Stimulated activated CD8-positive, alpha-beta memory T cell treated with anti-CD3 and anti-CD28 coated beads, Interleukin-15, amount 100 ng/mL, for 1 hour (primary cell): Measurements from ENCODE around the gene UPP2.

Experiments used
- DNase-seq: peaks from one replicate; pipeline ENCODE4 v3.0.0-alpha.2; 2020; ENCODE audit warnings: low read depth

UPP2 gene

GRCh38 chr2:158101384-158101926 is at the start of gene UPP2:
TSS of gene UPP2 (plus strand) at chr2:158101876. CDS start at chr2:158102064, 188 bp downstream.
- DNase-seq, result no peak

DNA sequence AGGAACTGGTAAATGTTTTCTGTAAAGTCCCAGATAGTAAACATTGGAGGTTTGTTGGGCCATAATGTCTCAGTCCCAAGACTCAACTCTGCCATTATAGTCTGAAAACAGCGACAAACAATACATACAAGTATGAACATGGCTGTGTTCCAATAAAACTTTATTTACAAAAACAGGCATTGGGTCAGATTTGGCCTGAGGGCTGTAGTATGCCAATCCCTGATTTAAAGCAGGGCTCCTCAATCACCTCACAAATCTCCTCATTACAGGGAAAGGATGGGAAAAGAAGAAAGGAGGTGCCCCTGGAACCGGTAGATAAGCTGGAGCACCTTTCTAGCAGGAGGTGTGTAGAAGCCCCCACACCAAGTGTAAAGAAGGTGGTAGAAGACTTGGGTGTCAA is 48.9 kb upstream of the UPP2 start:
- DNase-seq, result no peak

DNA sequence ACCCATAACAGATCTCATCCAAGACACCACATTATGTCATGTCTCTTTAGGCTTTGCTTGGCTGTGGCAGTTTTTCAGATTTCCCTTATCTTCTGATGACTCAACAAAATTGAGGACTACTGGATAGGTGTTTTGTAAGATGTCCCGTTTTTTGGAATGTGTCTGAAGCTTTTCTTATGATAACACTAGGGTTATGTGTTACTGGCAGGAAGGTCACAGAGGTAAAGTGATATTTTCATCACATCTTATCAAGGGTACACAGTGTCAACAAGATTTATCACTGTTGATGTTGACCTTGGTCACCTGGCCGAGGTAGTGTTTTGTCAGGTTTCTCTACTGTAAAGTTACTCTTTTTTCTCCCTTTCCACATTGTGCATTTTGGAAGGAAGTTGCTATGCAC is 44.8 kb upstream of the UPP2 start:
- DNase-seq, result no peak

DNA sequence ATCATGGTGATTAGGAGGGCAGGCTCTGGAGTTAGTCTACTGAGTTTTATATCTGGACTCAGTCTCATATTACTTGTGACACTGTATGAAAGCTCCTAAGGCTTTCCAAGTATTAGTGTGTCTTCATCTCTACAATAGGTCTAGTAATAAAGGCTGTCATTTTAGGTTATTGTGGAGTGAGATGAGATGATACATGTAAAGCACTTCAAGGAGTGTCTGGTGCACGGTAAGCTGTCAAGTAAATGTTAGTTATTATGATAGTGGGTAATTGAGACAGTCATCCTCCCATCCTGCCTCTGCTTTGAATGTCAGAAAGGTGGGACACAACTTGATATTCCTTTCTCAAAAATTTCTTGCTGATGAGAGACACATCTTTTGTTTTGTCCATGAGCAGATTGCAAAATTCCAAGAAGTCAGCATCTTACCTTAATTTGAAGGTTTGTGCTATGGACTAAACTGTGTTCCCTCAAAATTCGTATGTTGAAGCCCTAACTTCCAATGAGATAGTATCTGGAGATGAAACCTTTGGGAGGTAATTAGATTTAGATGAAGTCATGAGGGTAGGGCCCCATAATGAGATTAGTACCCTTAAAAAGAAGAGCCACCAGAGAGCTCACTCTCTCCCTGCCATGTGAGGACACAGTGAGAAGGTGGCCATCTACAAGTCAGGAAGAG is 41.4 kb upstream of the UPP2 start:
- no peak for DNase-seq

DNA sequence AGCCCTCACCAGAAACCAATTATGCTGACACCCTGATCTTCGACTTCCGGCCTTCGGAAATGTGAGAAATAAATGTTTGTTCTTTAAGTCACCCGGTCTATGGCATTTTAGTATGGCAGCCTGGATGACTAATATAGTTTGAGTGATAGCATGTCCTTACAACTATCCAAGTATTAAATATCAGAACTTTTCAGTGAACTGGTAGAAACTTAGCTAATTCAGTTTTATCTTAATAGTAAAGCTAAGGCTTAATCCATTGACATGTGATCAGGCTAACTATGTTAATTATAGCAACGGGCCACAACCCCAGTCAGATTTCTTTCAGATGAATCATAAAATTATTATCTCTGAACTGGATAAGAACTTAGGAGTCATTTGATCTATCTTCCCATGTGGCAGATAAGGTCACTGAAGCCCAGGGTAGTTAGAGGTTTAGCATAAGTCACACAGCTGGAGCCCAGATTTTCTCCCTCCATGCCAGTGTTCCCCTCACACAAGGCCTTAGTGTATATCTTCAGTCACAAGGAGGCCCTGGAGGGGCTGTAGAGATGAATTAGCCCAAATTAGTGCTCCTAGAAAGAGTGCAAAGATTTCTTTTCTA is 40.7 kb upstream of the UPP2 start:
- no peak for DNase-seq

GRCh38 chr2:158061763-158062162 is 39.9 kb upstream of the UPP2 start:
- no peak for DNase-seq

DNA sequence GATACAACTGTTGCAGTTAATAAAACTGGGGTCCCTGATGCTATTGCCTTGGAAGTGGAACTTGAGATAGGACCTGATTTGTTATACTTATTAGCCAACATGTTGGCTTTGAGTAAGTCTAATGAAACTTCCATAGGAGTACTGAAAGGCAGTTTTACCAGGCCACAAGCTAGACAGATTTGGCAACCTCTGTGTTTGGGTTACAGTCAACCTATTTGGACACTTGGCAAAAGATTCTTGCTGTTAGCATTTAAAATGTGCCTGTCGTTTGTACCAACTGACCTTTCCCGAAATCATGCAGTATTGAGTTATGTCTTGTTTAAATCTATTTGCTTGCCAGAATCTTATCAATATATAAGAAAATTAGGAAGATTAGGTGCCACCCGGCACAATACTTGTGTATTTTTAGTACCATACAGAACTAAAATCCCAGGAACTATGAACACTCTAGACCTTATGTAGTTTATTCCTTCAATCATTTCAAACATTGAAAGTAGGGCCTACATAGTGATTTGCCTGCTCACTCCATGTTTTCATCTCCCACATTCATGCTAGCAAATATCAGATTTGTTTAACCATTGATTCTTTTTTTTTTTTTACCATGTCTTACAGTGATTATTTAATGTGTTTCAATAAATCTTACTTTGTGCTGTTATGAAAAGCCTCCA is 35.5 kb upstream of the UPP2 start:
- no peak for DNase-seq

GRCh38 chr2:158071018-158071417 is 30.7 kb upstream of the UPP2 start:
- DNase-seq, result no peak

DNA sequence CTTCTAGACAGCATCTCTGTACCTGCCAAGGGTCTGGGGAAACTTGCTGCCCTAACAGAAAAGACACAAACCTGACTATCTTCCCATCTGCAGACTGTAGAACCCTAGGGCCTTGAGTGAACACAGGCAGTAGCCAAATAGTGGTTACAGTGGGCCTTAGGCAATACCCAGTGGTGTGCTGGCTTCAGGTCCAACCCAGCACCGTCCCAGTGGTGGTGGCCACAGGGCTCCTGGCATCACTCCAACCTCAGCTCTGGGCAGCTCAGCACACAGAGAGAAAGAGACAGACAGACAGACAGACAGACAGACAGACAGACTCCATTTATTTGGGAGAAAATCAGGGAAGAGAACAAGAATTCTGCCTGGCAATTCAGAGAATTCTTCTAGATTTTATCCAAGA is 29.3 kb upstream of the UPP2 start:
- DNase-seq, result no peak

DNA sequence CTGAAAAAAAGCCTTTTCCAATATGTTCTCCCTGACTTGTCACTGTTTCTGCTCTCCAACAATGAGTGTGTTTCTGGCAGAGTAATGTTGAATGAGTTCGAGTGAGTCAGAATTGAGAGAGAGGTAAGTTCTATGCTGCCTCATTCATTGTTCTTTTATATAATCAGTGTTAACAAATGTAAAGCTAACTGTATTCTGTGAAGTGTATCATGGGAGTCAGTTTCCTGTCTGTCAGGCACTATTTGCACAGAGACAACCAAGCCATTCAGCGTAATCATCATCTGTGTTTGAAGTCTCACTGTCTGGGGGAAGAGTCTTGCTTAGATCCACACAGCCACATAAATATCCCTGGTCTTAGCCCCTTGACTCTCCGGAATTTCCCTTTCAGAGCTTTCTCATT is 22.0 kb upstream of the UPP2 start:
- DNase-seq, result no peak

- no peak for DNase-seq
Observed at GRCh38 chr2:158088093-158088492, 13.6 kb upstream of the UPP2 start.

DNA sequence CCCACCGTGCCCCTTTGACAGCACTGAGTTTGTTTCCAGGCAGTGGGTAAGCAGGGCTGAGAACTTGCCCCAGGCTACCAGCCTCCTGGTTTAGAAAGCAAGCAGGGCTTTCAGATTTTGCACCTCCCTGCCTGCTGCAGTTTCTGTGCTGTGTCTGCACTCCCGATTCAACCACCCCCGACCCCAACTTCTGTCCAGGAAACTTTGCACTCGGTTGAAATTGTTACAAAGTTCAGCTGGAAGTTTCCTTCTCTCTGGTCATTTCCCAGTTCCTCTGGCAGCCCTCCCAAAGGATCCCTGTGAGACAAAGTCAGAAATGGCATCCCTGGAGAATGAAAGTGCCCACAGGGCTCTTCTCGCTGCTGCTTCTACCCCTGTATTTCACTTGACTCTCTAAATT is 12.4 kb upstream of the UPP2 start:
- DNase-seq, result no peak

DNA sequence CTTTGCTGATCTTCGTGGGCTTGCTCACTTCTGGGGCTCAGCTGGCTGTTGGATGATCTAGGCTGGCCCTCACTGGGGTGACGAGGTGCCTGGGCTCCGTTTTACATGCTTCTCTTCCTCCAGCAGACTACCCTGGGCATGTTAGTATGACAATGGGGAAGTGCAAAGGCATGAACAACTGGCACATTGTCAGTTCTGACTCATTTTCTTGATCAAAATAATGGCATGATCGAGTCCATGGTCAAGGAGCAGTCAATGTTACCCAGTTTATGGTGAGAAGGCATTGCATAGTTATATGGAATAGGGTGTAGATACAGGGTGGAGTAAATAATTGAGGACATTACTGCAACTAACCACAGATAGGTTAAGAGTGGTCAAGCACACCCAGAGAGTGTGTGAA is 10.0 kb upstream of the UPP2 start:
- DNase-seq, result no peak

GRCh38 chr2:158094487-158095092 is 7.1 kb upstream of the UPP2 start:
- no peak for DNase-seq

- DNase-seq, result no peak
Observed at GRCh38 chr2:158095269-158095668, 6.4 kb upstream of the UPP2 start.

- no peak for DNase-seq
Observed at GRCh38 chr2:158095912-158096311, 5.8 kb upstream of the UPP2 start.

GRCh38 chr2:158097481-158097880 is 4.2 kb upstream of the UPP2 start:
- DNase-seq, result no peak

DNA sequence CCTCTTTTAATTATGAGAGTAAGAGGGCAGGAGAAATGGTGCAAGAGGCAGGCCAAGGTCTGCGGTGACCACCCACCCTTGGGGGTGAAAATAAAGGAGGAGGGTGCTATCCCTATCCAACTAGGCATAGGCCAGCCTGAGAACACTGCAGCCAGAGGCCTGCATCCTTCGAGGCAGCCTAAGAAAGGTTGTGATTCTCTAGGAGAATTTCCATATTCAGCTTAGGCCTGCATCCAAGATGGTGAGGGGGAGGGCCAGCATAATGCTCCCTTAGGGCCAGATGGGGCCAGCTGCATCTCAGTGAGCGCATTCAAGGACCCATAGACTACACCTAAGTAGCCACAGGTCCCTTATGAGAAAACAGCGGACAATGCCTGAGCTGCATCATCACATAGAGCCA is 3.5 kb upstream of the UPP2 start:
- no peak for DNase-seq

DNA sequence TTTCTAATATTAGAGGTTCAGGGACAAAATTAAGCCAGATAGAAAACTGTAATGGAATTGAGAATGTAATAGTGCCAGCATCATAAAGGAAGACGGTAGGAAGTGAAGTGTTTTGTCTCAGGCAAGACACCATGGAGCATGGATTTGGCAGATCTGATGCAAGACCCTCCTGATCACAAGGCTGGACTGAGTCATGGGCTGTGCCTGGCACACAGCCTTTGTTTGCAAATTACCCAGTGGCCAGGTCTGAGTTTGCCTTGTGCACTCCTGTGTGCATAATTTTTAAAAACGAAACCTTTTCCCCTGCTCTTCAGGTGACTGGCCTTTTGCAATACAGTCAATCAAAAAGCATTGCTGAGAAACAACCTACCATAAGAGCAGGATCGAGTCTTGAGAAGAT is 2.0 kb upstream of the UPP2 start:
- DNase-seq, result no peak

- DNase-seq, result no peak
Observed at GRCh38 chr2:158100411-158100810, 1.3 kb upstream of the UPP2 start.

DNA sequence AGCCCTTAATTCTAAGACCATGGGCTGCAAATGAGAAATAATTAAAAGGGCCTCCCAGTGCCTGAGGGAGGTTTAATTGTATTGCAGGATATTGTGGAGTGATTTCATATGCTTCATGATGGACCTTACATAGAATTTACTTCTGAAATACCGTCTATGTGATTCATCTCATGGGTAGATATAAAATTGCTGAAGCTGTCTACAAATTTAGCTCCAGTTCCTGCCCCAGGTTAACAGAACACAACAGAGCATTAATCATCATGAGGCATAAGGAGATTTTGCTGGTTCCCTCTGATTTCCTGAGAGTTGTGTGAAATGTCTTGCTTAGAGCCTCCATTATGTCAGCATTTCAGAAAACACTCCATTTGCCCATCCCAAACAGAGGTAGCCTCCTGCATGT is 770 bp downstream of the UPP2 start:
- DNase-seq, result no peak

DNA sequence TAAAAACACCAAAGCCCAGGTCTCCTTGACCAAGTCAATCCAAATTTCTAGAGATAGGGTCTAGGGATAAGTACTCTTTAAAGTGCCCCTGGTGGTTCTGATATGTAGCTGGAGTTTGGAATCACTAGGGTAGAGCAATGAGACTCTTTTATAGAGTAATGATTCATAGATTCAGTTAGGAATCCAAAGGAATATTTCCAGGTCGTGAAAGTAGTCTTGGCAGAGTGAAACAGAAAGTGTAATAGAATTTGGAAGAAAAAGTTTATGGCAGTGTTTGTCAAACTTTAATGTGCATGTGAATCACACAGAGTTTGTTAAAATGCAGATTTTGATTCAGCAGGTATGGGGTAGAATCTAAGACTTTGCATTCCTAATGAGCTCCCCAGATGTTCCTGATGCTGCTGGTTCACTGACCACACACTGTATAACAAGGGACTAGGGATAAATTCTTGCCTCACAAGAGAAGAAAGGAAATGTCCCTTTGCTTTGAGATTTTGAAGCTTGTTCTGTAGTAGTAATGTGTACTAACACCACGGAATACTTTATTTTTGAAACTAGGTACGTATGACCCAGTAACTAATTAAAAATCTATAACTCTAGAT is 1.8 kb downstream of the UPP2 start:
- DNase-seq, result no peak

DNA sequence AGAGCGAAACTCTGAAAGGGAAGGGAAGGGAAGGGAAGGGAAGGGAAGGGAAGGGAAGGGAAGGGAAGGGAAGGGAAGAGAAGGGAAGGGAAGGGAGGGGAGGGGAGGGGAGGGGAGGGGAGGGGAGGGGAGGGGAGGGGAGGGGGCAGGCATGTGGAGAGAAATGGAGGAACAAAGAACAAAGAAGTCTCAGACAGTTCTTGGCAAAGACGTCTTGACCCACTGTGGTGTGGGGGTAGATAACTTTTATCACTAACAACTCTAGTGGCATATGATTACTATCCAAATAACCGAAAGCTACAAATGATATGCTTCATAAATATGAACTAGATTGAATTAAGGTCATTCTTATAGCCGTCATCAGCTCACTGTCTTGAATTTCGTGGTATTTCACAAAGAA is 3.2 kb downstream of the UPP2 start:
- no peak for DNase-seq
